ENCODE data around the gene GPR37L1.
A peak's percentile ranks its signal among the peaks of the same experiment; 100 is the strongest.
"Not testable (repeated sequence)": the region's sequence is repeated elsewhere in the genome, so short reads cannot be mapped to it uniquely, and the experiment has no call there.

Gene GPR37L1

GRCh38 chr1:202140833-202141232 lies 18.1 kb downstream of the GPR37L1 start:
- in situ Hi-C loops (cut with MboI; ENCODE audit: low pct_unique_long_range_greater_than_20kb, low sequenced_read_pairs, unreplicated experiment): no loop called here
- no peak for DNase-seq (ENCODE audit: low spot score)
- TF ChIP-seq CTCF (IDR thresholded peaks at IDR 0.05; ENCODE audit: extremely low read depth, insufficient read depth, missing control alignments): no peak

- DNase-seq (ENCODE audit: low spot score); in situ Hi-C loops (cut with MboI; ENCODE audit: low pct_unique_long_range_greater_than_20kb, low sequenced_read_pairs, unreplicated experiment): not testable (repeated sequence)
Measured at GRCh38 chr1:202141468-202141867, 18.8 kb downstream of the GPR37L1 start.

DNA sequence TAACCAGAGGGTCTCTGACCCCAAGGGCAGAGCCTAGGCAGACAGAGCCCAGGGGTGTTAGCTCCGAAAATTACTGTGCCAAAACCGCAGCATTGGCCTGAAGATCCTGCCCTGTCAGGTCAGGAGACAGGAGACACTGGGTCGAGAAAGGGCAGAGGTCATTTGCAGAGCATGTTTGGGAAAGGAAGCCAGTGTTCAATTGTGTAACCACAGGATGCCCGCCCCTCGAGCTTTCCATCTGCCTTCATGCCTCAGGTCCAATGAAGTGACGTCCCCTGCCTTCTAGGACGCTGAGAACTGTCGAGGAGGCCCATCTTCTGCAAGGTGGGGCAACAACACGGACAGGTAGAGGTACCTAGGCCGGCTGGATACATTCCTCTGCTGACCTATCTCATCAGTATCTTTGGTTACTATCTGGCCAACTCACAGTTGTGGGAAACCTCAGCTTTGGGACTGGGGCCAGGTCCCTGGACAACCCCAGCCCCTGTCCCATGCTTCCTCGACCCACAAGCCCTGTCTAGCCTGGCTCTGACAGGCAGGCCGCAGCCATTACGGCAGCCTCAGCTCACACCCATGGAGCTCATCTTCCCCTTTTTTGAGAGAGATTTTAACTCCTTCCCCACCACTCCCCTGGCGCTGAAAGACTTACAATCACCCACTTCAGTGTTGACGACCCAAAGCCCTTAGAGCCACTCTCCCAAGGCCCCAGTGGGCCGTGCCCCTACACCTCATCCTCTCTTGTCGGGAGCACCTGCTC lies 20.5 kb downstream of the GPR37L1 start:
- in situ Hi-C loops (cut with MboI; ENCODE audit: low pct_unique_long_range_greater_than_20kb, low sequenced_read_pairs, unreplicated experiment): no loop called here
- DNase-seq (ENCODE audit: low spot score): peak; percentile 59
- TF ChIP-seq CTCF (IDR thresholded peaks at IDR 0.05; ENCODE audit: extremely low read depth, insufficient read depth, missing control alignments): no peak

GRCh38 chr1:202143768-202144401 lies 21.2 kb downstream of the GPR37L1 start:
- in situ Hi-C loops (cut with MboI; ENCODE audit: low pct_unique_long_range_greater_than_20kb, low sequenced_read_pairs, unreplicated experiment): no loop called here
- TF ChIP-seq CTCF (IDR thresholded peaks at IDR 0.05; ENCODE audit: extremely low read depth, insufficient read depth, missing control alignments): no peak
- DNase-seq (ENCODE audit: low spot score): peak; percentile 80

DNA sequence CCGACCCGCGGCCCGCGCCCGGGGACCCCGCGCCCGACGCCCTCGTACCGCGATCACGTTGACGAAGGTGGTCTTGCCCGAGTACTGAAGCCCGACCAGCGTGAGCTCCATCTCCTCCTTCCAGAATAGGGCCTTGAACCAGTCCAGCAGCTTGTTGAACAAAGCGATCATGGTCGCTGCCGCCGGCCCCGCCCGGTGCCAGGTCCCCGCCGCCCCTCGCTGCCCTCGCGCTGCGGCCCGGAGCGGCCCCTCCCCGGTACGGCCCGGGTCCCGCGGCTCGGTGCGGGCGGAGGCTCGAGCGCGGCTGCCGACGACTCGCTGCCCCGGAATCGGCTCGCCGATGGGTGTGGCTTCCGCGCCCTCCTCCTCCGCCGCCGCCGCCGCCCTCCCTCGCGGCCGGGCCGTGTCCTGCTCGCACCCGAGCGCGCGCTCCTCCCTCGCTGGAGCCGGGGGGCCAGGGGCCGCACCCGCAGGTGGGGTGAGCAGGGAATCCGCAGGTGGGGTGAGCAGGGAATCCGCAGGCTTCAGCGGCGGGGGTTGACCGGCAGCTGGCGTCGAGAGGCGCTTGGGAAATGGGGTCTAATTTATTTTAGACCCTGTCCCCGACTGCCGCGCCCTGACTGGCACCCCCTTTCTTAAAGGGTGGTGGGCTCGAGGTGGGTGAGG lies 21.8 kb downstream of the GPR37L1 start, which contains the start of gene ARL8A:
Gene ARL8A, minus strand, starts transcription at position 336 of the 666 bp plus-strand sequence. Its CDS starts 165 bp downstream, at position 171.
- peak; percentile 92 for DNase-seq (ENCODE audit: low spot score)
- in situ Hi-C loops (cut with MboI; ENCODE audit: low pct_unique_long_range_greater_than_20kb, low sequenced_read_pairs, unreplicated experiment): no loop called here

GRCh38 chr1:202145068-202145743 lies 22.5 kb downstream of the GPR37L1 start:
- no peak for TF ChIP-seq CTCF (IDR thresholded peaks at IDR 0.05; ENCODE audit: extremely low read depth, insufficient read depth, missing control alignments)
- in situ Hi-C loops (cut with MboI; ENCODE audit: low pct_unique_long_range_greater_than_20kb, low sequenced_read_pairs, unreplicated experiment): no loop called here
- peak; percentile 64 for DNase-seq (ENCODE audit: low spot score)

More for the DNA sequence above, 21.8 kb downstream of the GPR37L1 start, which contains the start of gene ARL8A:
- TF ChIP-seq CTCF (IDR thresholded peaks at IDR 0.05; ENCODE audit: extremely low read depth, insufficient read depth, missing control alignments): no peak

DNA sequence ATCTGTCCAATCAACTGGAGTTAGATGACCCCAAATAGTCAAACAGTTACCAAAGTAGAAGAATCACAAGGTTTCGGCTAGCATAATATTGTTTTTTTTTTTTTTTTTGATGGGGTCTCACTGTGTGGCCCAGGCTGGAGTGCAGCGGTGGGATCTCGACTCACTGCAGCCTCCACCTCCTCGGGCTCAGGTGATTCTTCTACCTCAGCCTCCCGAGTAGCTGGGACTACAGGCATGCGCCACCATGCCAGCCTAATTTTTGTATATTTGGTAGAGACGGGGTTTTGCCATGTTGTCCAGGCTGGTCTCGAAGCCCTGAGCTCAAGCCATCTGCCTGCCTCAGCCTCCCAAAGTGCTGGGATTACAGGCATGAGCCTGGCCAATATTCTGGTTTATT lies 23.0 kb downstream of the GPR37L1 start:
- in situ Hi-C loops (cut with MboI; ENCODE audit: low pct_unique_long_range_greater_than_20kb, low sequenced_read_pairs, unreplicated experiment); DNase-seq (ENCODE audit: low spot score): not testable (repeated sequence)
